Stimulated activated CD8-positive, alpha-beta memory T cell treated with anti-CD3 and anti-CD28 coated beads, Interleukin-4, amount 100 ng/mL, for 48 hours (primary cell): ENCODE data around the gene TAF6.

ENCODE experiments used
- DNase-seq: peaks from one replicate; pipeline ENCODE4 v3.0.0-alpha.2; 2020

The TAF6 gene

GRCh38 chr7:100091411-100092181, 27.6 kb downstream of the TAF6 start:
- DNase-seq, result peak; percentile 48

GRCh38 chr7:100090527-100091410, 28.4 kb downstream of the TAF6 start:
- no peak for DNase-seq

- DNase-seq, result no peak
Measured at GRCh38 chr7:100089458-100090196, 29.5 kb downstream of the TAF6 start.

- DNase-seq, result peak; percentile 93
Measured at GRCh38 chr7:100088621-100089457, 30.3 kb downstream of the TAF6 start, which contains the start of gene COPS6. Gene COPS6 (plus strand): TSS chr7:100088969. CDS start chr7:100088991, 22 bp downstream.

GRCh38 chr7:100088095-100088620, 31.0 kb downstream of the TAF6 start:
- DNase-seq, result no peak

GRCh38 chr7:100087055-100087750, 32.0 kb downstream of the TAF6 start:
- DNase-seq, result no peak

- DNase-seq, result no peak
Measured at GRCh38 chr7:100085515-100085914, 33.6 kb downstream of the TAF6 start.

GRCh38 chr7:100082978-100083377, 36.2 kb downstream of the TAF6 start:
- DNase-seq, result no peak

- peak; percentile 98 for DNase-seq
Measured at GRCh38 chr7:100081535-100082102, 37.5 kb downstream of the TAF6 start, which contains the start of gene ZNF3. Gene ZNF3 (minus strand): TSS chr7:100081723. CDS start chr7:100077357, 4,366 bp downstream.

GRCh38 chr7:100080907-100081534, 38.1 kb downstream of the TAF6 start:
- no peak for DNase-seq

- no peak for DNase-seq
Measured at GRCh38 chr7:100079024-100079560, 40.1 kb downstream of the TAF6 start.

GRCh38 chr7:100077205-100077604, 42.0 kb downstream of the TAF6 start:
- no peak for DNase-seq

GRCh38 chr7:100075418-100075817, 43.7 kb downstream of the TAF6 start:
- no peak for DNase-seq

GRCh38 chr7:100074841-100075240, 44.3 kb downstream of the TAF6 start:
- no peak for DNase-seq

GRCh38 chr7:100072462-100072861, 46.7 kb downstream of the TAF6 start:
- DNase-seq, result no peak

GRCh38 chr7:100071018-100071723, 48.0 kb downstream of the TAF6 start:
- DNase-seq, result no peak

- no peak for DNase-seq
Measured at GRCh38 chr7:100069991-100070390, 49.2 kb downstream of the TAF6 start.

- no peak for DNase-seq
Measured at GRCh38 chr7:100066953-100067352, 52.2 kb downstream of the TAF6 start.

- no peak for DNase-seq
Measured at GRCh38 chr7:100065452-100066186, 53.5 kb downstream of the TAF6 start.
